ENCODE data around the gene VWC2L. TPM values are rescaled to one million over a fixed set of nuclear protein-coding genes. Genes with fewer than 3 reads are reported as not detected.

The VWC2L gene
- total and polyA plus RNA-seq, 2 of the 8 experiments (the other 6 are each of a cell fraction or from before 2014, with no cell fraction given): not detected

GRCh38 chr2:214560176-214560575 lies 149.3 kb downstream of the VWC2L start:
- no peak for FAIRE-seq
- no peaks in the 10 kb centered on the region for H3K79me1 ChIP-seq (ENCODE audit: low read depth, low read length)

More at GRCh38 chr2:214560176-214560575, 149.3 kb downstream of the VWC2L start:
- H2AFZ ChIP-seq (ENCODE audit: low read length): no peak overlapping the region
- H2BK20ac ChIP-seq (ENCODE audit: low read length): no peak overlapping the region
- H3K18ac ChIP-seq (ENCODE audit: extremely low read depth, low read length): no peak overlapping the region
- H3K23me2 ChIP-seq (ENCODE audit: low read depth, low read length): no peaks in the 10 kb centered on the region
- ChIA-PET POLR2A (ENCODE audit: partially characterized antibody) (no interaction called here), CTCF (ENCODE audit: partially characterized antibody) (interaction anchor here (1.4 kb wide), 1 partner anchor 70 kb away, joined by 4 read pairs; no protein-coding TSS in a partner anchor)
- no peak overlapping the region for H3K9ac ChIP-seq (replicated peaks in 1 of 4; ENCODE audit: extremely low read depth in 1 of 4, low read depth in 3 of 4, low read length in 3 of 4)
- H3K79me2 ChIP-seq (ENCODE audit: control insufficient read depth in 1 of 2, insufficient read depth in 2 of 2, low read length in 2 of 2): no peaks in the 10 kb centered on the region
- no peaks in the 10 kb centered on the region for H3K9me3 ChIP-seq (ENCODE audit: insufficient read depth in 2 of 2, low read depth in 1 of 2, low read length in 1 of 2)
- H4K8ac ChIP-seq (ENCODE audit: extremely low read depth, insufficient read depth, low read length): no peak overlapping the region
- H3K23ac ChIP-seq (ENCODE audit: insufficient read length): no peak overlapping the region
- H3K4me2 ChIP-seq (ENCODE audit: insufficient read depth in 1 of 2, low read depth in 2 of 2, low read length in 2 of 2): no peak overlapping the region
- no peaks in the 10 kb centered on the region for H3K36me3 ChIP-seq (ENCODE audit: control insufficient read depth in 2 of 4, insufficient read depth in 4 of 4, low read length in 3 of 4)
- H3K4me1 ChIP-seq (replicated peaks in 1 of 4; ENCODE audit: control insufficient read depth in 3 of 4, insufficient read depth in 4 of 4, low read length in 3 of 4): no peaks in the 10 kb centered on the region
- no peak overlapping the region for H3K14ac ChIP-seq (ENCODE audit: insufficient read length)
- no peak overlapping the region for H3K27ac ChIP-seq (ENCODE audit: low read depth, low read length)
- no peak overlapping the region for H3K56ac ChIP-seq (replicated peaks; ENCODE audit: insufficient read length, low read depth, low read length)
- no peaks in the 10 kb centered on the region for H4K20me1 ChIP-seq (replicated peaks in 1 of 2; ENCODE audit: control insufficient read depth in 1 of 2, insufficient read depth in 2 of 2, low read length in 2 of 2)
- H3K27me3 ChIP-seq (replicated peaks in 1 of 4; ENCODE audit: control insufficient read depth in 3 of 4, extremely low read depth in 1 of 4, insufficient read depth in 3 of 4, low read length in 3 of 4): no peaks in the 10 kb centered on the region
- H2BK5ac ChIP-seq (ENCODE audit: low read depth, low read length): no peak overlapping the region
- H2AK5ac ChIP-seq (ENCODE audit: low read depth, low read length): no peak overlapping the region
- H3K4me3 ChIP-seq (ENCODE audit: extremely low read depth in 1 of 4, insufficient read depth in 2 of 4, low read depth in 3 of 4, low read length in 4 of 4): no peak overlapping the region
- H2BK12ac ChIP-seq (ENCODE audit: low read depth, low read length): no peak overlapping the region
- whole genome bisulfite sequencing, 2 experiments (ENCODE audit: extremely low coverage in 1 of 2, insufficient coverage in 1 of 2, insufficient read length in 1 of 2, insufficient replicate concordance in 2 of 2, low coverage in 1 of 2, low lambda C conversion rate in 2 of 2, missing lambda C conversion rate in 1 of 2): 89% methylated on average over 4 of the region's 4 CpGs; no CpG with 5 or more reads in 1 of the 2 experiments
- no peak overlapping the region for H2BK15ac ChIP-seq (ENCODE audit: low read length)
- H2BK120ac ChIP-seq (replicated peaks; ENCODE audit: low read depth, low read length): no peak overlapping the region
- TF ChIP-seq E2F6 (IDR thresholded peaks at IDR 0.05) (no peak), RNF2 (IDR thresholded peaks at IDR 0.05; ENCODE audit: borderline replicate concordance, low read depth, low read length, missing control alignments, poor library complexity, severe bottlenecking) (no peak), HDAC2 (IDR thresholded peaks at IDR 0.05; ENCODE audit: borderline replicate concordance in 1 of 2, low read depth in 2 of 2, low read length in 2 of 2) (no peak), ZNF274 (IDR thresholded peaks at IDR 0.05; ENCODE audit: borderline replicate concordance, extremely low read depth, low read length) (no peak), SIX5 (IDR thresholded peaks at IDR 0.05; ENCODE audit: low read depth, low read length) (no peak), TAF7 (optimal IDR thresholded peaks at IDR 0.05; ENCODE audit: borderline replicate concordance, low read depth, low read length) (no peak), YY1 (IDR thresholded peaks at IDR 0.05; ENCODE audit: low read depth, low read length) (no peak), ASH2L (IDR thresholded peaks at IDR 0.05; ENCODE audit: low read length) (no peak), FOSL1 (IDR thresholded peaks at IDR 0.05; ENCODE audit: insufficient read depth, low read depth, low read length) (no peak), MAX (IDR thresholded peaks at IDR 0.05) (no peak), SP2 (IDR thresholded peaks at IDR 0.05; ENCODE audit: low read length) (no peak), EZH2 (IDR thresholded peaks at IDR 0.05; ENCODE audit: low read depth, low read length, severe bottlenecking) (no peak), JUND (IDR thresholded peaks at IDR 0.05; ENCODE audit: low read length) (no peak)
- H3K4ac ChIP-seq (replicated peaks; ENCODE audit: insufficient read length, low read depth, low read length): no peak overlapping the region
- no peak overlapping the region for H4K91ac ChIP-seq (replicated peaks; ENCODE audit: insufficient read length, low read length)
- no peak overlapping the region for H4K5ac ChIP-seq (ENCODE audit: insufficient read length, low read depth, low read length)
- DNase-seq (ENCODE audit: low read depth in 1 of 2, low spot score in 2 of 2): no peak

Measured in H1 (cell line).